Peyer's patch (tissue), 4 donors: ENCODE data around the gene ADGRL3. TPM values are rescaled to one million over a fixed set of nuclear protein-coding genes. Genes with fewer than 3 reads are reported as not detected.

Experiments used
- DNase-seq, 3 donors: peaks; one replicate each; pipeline ENCODE4 v3.0.0-alpha.2; 2017 to 2019
- H3K27ac ChIP-seq, 4 donors: fragments of 200-600 bp; sonication (generic); one replicate each; pipeline ENCODE4 v1.5.1; 2016 to 2019
- H3K27me3 ChIP-seq, 2 donors: fragments of 200-600 bp; sonication (generic); one replicate each; pipeline ENCODE4 v1.5.1; 2019
- H3K36me3 ChIP-seq, 3 donors: fragments of 200-600 bp; sonication (generic); one replicate each; pipeline ENCODE4 v1.5.1; 2016 to 2019
- H3K4me1 ChIP-seq, 4 donors: fragments of 200-600 bp; sonication (generic); one replicate each; pipeline ENCODE4 v1.5.1; 2016 to 2019
- H3K4me3 ChIP-seq, 4 donors: fragments of 200-600 bp; sonication (generic); 1 replicate in 3 of 4; 2 replicates in 1 of 4; pipeline ENCODE4 v1.5.1; 2016 to 2019; ENCODE audit warnings: mild to moderate bottlenecking in 1 of 4
- H3K9me3 ChIP-seq, 4 donors: fragments of 200-600 bp; sonication (generic); one replicate each; pipeline ENCODE4 v1.5.1; 2016 to 2019; ENCODE audit warnings: mild to moderate bottlenecking in 1 of 4
- CTCF ChIP-seq, 6 experiments: fragments of 450-650 bp in 4 of 6; fragments of 200-600 bp in 2 of 6; sonication (generic) in 1 of 6; IDR thresholded peaks; one replicate each; pipeline ENCODE4 v1.5.1; 2017 to 2019; ENCODE audit warnings: antibody characterized with exemption in 6 of 6, mild to moderate bottlenecking in 3 of 6, moderate library complexity in 1 of 6
- POLR2A ChIP-seq, 2 donors: fragments of 450-650 bp; IDR thresholded peaks; one replicate each; pipeline ENCODE4 v1.5.1; 2017; ENCODE audit warnings: antibody characterized with exemption in 2 of 2, mild to moderate bottlenecking in 2 of 2, moderate library complexity in 2 of 2
- total RNA-seq, 4 donors: library from RNA; depleted of rRNA; stranded (reverse); fragments of >200 nt; gene quantifications; one replicate each; pipeline ENCODE4 v1.1.0, GENCODE V29; 2016

Gene ADGRL3
- total RNA-seq, 4 donors from 2014 or later = 3.7 to 39.6 (median 9.1) TPM

GRCh38 chr4:61335241-61335763 is 135.2 kb downstream of the ADGRL3 start:
- no peaks in the 10 kb centered on the region for H3K36me3 ChIP-seq
- H3K4me3 ChIP-seq = no peak overlapping the region
- no peak for DNase-seq
- no peak for TF ChIP-seq POLR2A (IDR thresholded peaks at IDR 0.05)
- TF ChIP-seq CTCF (IDR thresholded peaks at IDR 0.05) = no peak
- H3K27me3 ChIP-seq = no peaks in the 10 kb centered on the region
- H3K27ac ChIP-seq = no peak overlapping the region
- H3K9me3 ChIP-seq = no peaks in the 10 kb centered on the region
- no peaks in the 10 kb centered on the region for H3K4me1 ChIP-seq

GRCh38 chr4:61336488-61336887 is 136.4 kb downstream of the ADGRL3 start:
- no peak for DNase-seq
- Histone ChIP-seq H3K36me3 (no peaks in the 10 kb centered on the region), H3K9me3 (no peaks in the 10 kb centered on the region), H3K4me3 (no peak overlapping the region), H3K27me3 (no peaks in the 10 kb centered on the region), H3K27ac (no peak overlapping the region), H3K4me1 (no peaks in the 10 kb centered on the region)
- TF ChIP-seq CTCF (IDR thresholded peaks at IDR 0.05) = no peak
- TF ChIP-seq POLR2A (IDR thresholded peaks at IDR 0.05) = no peak

GRCh38 chr4:61336916-61337315 is 136.8 kb downstream of the ADGRL3 start:
- H3K36me3 ChIP-seq = no peaks in the 10 kb centered on the region
- no peaks in the 10 kb centered on the region for H3K4me1 ChIP-seq
- no peak overlapping the region for H3K4me3 ChIP-seq
- H3K27ac ChIP-seq = no peak overlapping the region
- H3K9me3 ChIP-seq = no peaks in the 10 kb centered on the region
- TF ChIP-seq CTCF (IDR thresholded peaks at IDR 0.05) (no peak), POLR2A (IDR thresholded peaks at IDR 0.05) (no peak)
- no peaks in the 10 kb centered on the region for H3K27me3 ChIP-seq
- no peak for DNase-seq

- H3K4me3 ChIP-seq = no peak overlapping the region
- no peaks in the 10 kb centered on the region for H3K4me1 ChIP-seq
- no peak overlapping the region for H3K27ac ChIP-seq
- no peak for TF ChIP-seq CTCF (IDR thresholded peaks at IDR 0.05)
- TF ChIP-seq POLR2A (IDR thresholded peaks at IDR 0.05) = no peak
- no peaks in the 10 kb centered on the region for H3K27me3 ChIP-seq
- no peaks in the 10 kb centered on the region for H3K36me3 ChIP-seq
- no peak for DNase-seq
- no peaks in the 10 kb centered on the region for H3K9me3 ChIP-seq
Observed at GRCh38 chr4:61342061-61342460, 141.9 kb downstream of the ADGRL3 start.

GRCh38 chr4:61350932-61351331 is 150.8 kb downstream of the ADGRL3 start:
- Histone ChIP-seq H3K27ac (no peak overlapping the region), H3K27me3 (no peaks in the 10 kb centered on the region), H3K36me3 (no peaks in the 10 kb centered on the region), H3K4me1 (no peaks in the 10 kb centered on the region), H3K4me3 (no peak overlapping the region), H3K9me3 (no peaks in the 10 kb centered on the region)
- TF ChIP-seq POLR2A (IDR thresholded peaks at IDR 0.05) (no peak), CTCF (IDR thresholded peaks at IDR 0.05) (no peak)
- DNase-seq = no peak

- Histone ChIP-seq H3K4me1 (no peaks in the 10 kb centered on the region), H3K4me3 (no peak overlapping the region), H3K36me3 (no peaks in the 10 kb centered on the region), H3K27me3 (no peaks in the 10 kb centered on the region), H3K9me3 (no peaks in the 10 kb centered on the region), H3K27ac (no peak overlapping the region)
- DNase-seq = no peak
- no peak for TF ChIP-seq POLR2A (IDR thresholded peaks at IDR 0.05)
- TF ChIP-seq CTCF (IDR thresholded peaks at IDR 0.05) = no peak
Observed at GRCh38 chr4:61356696-61357095, 156.6 kb downstream of the ADGRL3 start.
